ENCODE measurements around the gene TUBGCP3.

TUBGCP3 gene

GRCh38 chr13:112450118-112450903, 137.6 kb downstream of the TUBGCP3 start:
- no peak for DNase-seq

GRCh38 chr13:112449545-112449930, 138.4 kb downstream of the TUBGCP3 start:
- no peak for DNase-seq

- DNase-seq: no peak
These were observed 139.1 kb downstream of the TUBGCP3 start for GRCh38 chr13:112448621-112449544.

- DNase-seq: no peak
These were observed 140.0 kb downstream of the TUBGCP3 start for GRCh38 chr13:112447761-112448603.

- no peak for DNase-seq
These were observed 140.6 kb downstream of the TUBGCP3 start for GRCh38 chr13:112447306-112447705.

- no peak for DNase-seq
These were observed 141.1 kb downstream of the TUBGCP3 start for GRCh38 chr13:112446867-112447266.

DNA sequence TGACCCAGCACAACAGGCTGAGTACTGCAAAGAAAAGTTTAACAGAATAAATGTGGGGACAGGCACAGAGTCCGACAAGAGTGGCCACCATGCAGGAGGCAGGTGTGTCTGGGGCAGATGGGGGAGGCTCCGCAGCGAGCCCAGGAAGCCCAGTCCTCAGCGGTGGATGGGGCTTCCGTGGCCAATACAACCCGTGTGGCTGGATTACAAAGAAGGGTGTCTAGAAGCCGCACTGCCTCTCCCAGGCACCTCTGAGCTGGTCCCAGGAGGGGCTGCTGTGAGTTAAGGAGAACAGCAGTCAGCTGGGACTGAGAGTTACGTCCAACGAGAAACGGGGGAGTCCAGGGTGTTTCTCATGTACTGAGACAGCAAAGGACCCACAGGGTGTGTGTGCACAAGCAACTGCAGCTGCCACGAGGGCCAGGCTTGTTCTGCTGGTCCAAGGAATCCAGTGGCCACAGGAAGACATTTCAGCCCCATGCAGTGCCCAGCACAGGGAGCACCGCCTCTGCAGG, 141.5 kb downstream of the TUBGCP3 start:
- DNase-seq: no peak

DNA sequence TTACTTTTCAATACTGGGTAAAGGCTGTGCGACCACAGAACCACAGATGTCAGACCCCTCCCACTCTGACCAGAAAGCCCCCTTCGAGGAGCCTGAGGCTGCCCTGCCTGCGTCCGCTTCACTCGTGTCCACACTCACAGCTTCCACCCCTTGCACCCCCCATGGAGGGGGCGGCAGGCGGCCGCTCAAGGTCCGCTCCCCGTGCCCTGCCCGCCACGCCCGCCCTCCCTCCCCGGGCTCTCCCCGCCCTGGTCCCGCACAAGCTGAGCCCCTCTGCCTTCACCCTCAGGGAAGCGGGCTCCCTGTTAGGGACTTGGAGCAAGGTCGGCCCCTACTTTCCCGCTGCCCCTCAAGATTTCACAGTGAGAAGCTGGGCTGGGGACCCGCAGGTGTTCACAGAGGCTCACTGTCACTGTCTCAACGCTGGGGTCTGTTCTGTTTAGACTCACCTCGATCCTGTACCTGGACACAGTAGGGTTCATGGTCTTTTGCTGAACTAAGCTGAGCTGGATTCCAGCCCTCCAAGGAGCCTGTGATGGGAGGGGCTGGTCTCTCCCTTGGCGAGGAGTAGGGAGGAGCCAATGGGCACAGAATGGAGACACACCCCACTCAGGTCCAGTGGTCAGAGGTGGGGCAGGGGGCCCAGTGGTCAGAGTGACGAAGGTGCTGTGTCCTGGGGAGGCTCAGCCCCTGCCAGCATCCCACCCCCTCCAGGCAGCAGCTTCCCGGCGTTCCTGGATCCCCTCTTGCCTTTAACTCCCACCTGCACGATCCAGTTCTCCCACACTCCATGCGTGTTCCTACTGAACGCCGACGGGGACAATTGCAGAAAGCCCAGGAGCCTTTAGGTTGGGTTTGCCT, 142.3 kb downstream of the TUBGCP3 start:
- DNase-seq: no peak

DNA sequence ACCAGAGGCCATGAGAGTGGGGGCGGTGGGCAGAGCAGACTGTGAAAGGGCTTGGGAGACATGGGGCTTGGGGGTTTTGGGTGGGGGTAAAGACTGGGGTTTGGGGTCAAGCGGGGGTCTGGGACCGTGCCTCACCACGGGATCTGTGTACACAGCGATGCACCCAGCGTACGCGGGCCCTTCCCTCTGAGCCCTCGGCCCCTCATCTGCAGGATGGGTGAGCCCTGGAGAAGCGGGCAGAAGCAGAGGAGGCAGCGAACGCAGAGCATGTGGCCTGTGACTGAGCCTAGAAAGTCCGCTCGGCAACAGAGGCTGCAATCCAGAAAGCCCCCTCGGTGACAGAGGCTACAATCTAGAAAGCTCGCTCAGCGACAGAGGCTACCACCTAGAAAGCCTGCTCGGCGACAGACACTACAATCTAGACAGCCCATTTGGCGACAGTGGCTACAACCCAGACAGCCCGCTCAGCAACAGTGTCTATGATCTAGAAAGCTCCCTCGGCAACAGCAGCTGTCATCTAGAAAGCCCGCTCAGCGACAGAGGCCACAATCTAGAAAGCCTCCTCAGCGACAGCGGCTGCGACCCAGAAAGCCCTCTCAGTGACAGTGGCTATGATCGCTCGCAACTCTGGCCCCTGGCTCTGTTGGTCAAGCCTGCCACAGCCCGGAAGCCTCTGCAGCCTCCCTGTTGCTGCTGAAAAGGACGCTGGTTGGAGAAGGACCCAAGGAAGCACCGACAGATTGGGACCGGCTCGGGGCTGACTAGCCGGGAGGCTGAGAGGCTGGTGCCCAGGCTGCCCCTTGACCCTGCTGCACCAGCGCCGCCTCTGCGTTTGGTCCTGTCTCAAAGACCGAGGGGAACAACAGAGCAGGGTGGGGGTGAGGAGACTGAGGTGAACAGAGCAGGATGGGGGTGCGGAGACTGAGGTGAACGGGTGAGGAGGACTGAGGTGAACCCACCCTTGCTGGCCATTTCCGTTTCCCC, 143.2 kb downstream of the TUBGCP3 start:
- no peak for DNase-seq

- DNase-seq: peak; percentile 16
These were observed 144.0 kb downstream of the TUBGCP3 start for GRCh38 chr13:112443995-112444311.

GRCh38 chr13:112443191-112443994, 144.6 kb downstream of the TUBGCP3 start:
- DNase-seq: no peak

DNA sequence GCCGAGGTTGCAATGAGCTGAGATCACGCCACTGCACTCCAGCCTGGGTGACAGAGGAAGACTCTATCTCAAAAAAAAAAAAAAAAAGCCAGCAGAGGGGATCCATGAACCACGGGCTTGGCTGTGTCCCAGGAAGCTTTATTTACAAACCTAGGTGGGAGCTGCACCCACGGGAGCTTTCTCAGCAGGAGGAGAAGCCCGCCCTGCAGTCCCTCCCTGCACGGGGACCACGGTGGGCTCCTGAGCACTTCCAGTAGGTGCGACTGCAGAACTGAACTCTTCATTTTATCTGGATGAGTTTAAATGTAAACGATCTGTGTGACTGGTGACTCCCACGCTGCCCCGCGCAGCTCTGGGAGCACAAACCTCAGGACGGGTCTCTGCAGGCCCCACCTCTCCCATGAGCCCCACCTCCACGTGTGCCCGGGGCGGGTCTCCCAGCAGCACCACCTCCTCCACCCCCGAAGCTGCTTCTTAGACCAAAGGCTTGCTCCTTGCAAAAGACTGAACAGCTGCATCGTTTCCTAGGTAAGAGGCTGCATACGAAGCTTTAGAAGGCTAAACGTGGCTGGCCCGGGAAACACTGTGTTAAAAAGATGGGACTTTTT, 145.4 kb downstream of the TUBGCP3 start:
- no peak for DNase-seq

GRCh38 chr13:112441779-112442310, 146.1 kb downstream of the TUBGCP3 start:
- DNase-seq: no peak

DNA sequence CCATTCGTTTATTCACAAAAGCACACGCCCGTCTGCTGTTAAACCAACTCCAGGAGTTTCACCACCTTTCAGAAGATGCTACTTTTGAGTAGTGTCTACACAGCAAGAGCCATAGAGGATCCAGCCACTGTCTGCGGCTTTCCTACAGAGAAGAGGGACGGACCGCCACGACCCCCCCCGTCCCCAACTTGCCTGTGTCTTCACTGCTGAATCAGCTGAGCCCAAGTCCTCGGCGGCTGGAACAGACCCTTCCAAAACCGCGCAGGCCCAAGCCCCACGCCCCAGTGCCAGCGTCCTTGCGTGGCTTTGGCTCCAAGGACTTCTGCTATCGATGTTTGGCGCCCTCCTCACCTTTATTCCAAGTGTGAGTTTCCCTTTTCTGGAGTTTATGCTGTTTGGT, 146.7 kb downstream of the TUBGCP3 start:
- DNase-seq: no peak

DNA sequence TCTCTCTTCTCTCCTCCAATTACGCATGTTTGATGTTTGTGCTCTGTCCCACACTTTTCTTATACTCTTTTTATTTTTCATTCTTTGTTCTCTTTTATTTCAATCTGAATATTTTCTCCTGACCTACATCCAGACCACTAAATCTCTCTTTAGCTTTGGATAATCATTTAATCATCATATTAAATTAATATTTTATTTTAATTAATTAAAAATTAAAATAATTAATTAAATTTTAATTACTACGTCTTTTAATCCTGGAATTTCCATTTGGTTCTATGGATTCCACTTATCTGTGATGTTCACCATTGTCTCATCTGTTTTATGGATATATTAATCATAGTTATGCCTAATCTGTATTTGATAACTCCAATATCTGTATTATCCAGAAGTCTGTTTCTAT, 149.4 kb downstream of the TUBGCP3 start:
- DNase-seq: no peak

- DNase-seq: no peak
These were observed 149.9 kb downstream of the TUBGCP3 start for GRCh38 chr13:112438094-112438493.

- no peak for DNase-seq
These were observed 152.0 kb downstream of the TUBGCP3 start for GRCh38 chr13:112435973-112436372.
